Activated gamma-delta T cell treated with Interleukin-2 at 50 U/mL for 16 hours (primary cell): ENCODE data around the gene GABBR1.

Source experiments
- DNase-seq: peaks from one replicate; pipeline ENCODE4 v3.0.0-alpha.2; 2020

The GABBR1 gene

GRCh38 chr6:29617782-29618554 lies 15.0 kb downstream of the GABBR1 start:
- DNase-seq = no peak

- no peak for DNase-seq
Observed at GRCh38 chr6:29611426-29611825, 21.6 kb downstream of the GABBR1 start.

- no peak for DNase-seq
Observed at GRCh38 chr6:29610540-29610939, 22.4 kb downstream of the GABBR1 start.

GRCh38 chr6:29608131-29608530 lies 24.9 kb downstream of the GABBR1 start:
- DNase-seq = no peak

GRCh38 chr6:29603930-29604329 lies 29.1 kb downstream of the GABBR1 start:
- no peak for DNase-seq

- DNase-seq = no peak
Observed at GRCh38 chr6:29603456-29603855, 29.5 kb downstream of the GABBR1 start.

- DNase-seq = no peak
Observed at GRCh38 chr6:29602564-29603361, 30.2 kb downstream of the GABBR1 start.

GRCh38 chr6:29598172-29598747 lies 34.7 kb downstream of the GABBR1 start:
- no peak for DNase-seq

- no peak for DNase-seq
Observed at GRCh38 chr6:29597184-29597583, 35.8 kb downstream of the GABBR1 start.

- DNase-seq = no peak
Observed at GRCh38 chr6:29596381-29596900, 36.5 kb downstream of the GABBR1 start.

- no peak for DNase-seq
Observed at GRCh38 chr6:29593199-29593855, 39.7 kb downstream of the GABBR1 start.

- DNase-seq = no peak
Observed at GRCh38 chr6:29591677-29592076, 41.3 kb downstream of the GABBR1 start.

GRCh38 chr6:29590218-29590808 lies 42.7 kb downstream of the GABBR1 start:
- DNase-seq = no peak

GRCh38 chr6:29589423-29590048 lies 43.4 kb downstream of the GABBR1 start:
- DNase-seq = peak; percentile 47

GRCh38 chr6:29584821-29585220 lies 48.2 kb downstream of the GABBR1 start, which contains the start of gene OR2H2:
TSS of gene OR2H2 (plus strand) at chr6:29585121. CDS start at chr6:29587945, 2,824 bp downstream.
- DNase-seq = no peak

GRCh38 chr6:29577544-29577943 lies 55.4 kb downstream of the GABBR1 start:
- no peak for DNase-seq

GRCh38 chr6:29576056-29576455 lies 56.9 kb downstream of the GABBR1 start:
- no peak for DNase-seq

GRCh38 chr6:29567991-29568390 lies 65.0 kb downstream of the GABBR1 start:
- no peak for DNase-seq

GRCh38 chr6:29567541-29567940 lies 65.4 kb downstream of the GABBR1 start:
- no peak for DNase-seq

GRCh38 chr6:29566856-29567255 lies 66.1 kb downstream of the GABBR1 start:
- DNase-seq = no peak

GRCh38 chr6:29564875-29565274 lies 68.1 kb downstream of the GABBR1 start:
- no peak for DNase-seq

GRCh38 chr6:29563435-29563965 lies 69.5 kb downstream of the GABBR1 start:
- DNase-seq = no peak
